Measurements from ENCODE around the gene C14orf132. TPM values are rescaled to one million over a fixed set of nuclear protein-coding genes. Genes with fewer than 3 reads are reported as not detected.

Gene C14orf132
- total and polyA plus RNA-seq, 2 of the 4 experiments (the other 2 are of a cell fraction), result 6.3 to 13.5 TPM

GRCh38 chr14:96040828-96041371, 1.7 kb downstream of the C14orf132 start:
- BruUV-seq (replicated peaks), result TSS peak; percentile 38
- DNase-seq, result peak; percentile 66
- WGBS, 2 experiments (ENCODE audit: extremely low coverage in 2 of 2, insufficient read length in 1 of 2), result 34% methylated on average over 6 of the region's 9 CpGs; no CpG with 5 or more reads in 1 of the 2 experiments

More at GRCh38 chr14:96040828-96041371, 1.7 kb downstream of the C14orf132 start:
- Histone ChIP-seq H3K4me3 (ENCODE audit: insufficient read depth, low read depth, low read length) (peak overlapping the region; percentile 98; the same call in 1 of the 2 replicates), H2BK5ac (ENCODE audit: low read depth, low read length, poor library complexity, severe bottlenecking) (no peak overlapping the region), H4K5ac (ENCODE audit: low read depth, low read length) (no peak overlapping the region), H3K9me3 (ENCODE audit: control insufficient read depth, insufficient read depth, low read length) (no peaks in the 10 kb centered on the region), H3K4me2 (ENCODE audit: low read depth, low read length) (peak overlapping the region; percentile 96), H2AK9ac (replicated peaks; ENCODE audit: low read depth, low read length, poor library complexity) (no peak overlapping the region), H3K4me1 (ENCODE audit: control insufficient read depth, insufficient read depth, low read length) (peaks cover 12% of the 10 kb centered on the region; the same call in 1 of the 2 replicates), H4K91ac (ENCODE audit: insufficient read depth, low read depth, low read length) (no peak overlapping the region), H2AK5ac (ENCODE audit: low read depth, low read length) (no peak overlapping the region), H3K27me3 (ENCODE audit: control insufficient read depth, insufficient read depth, low read length) (peaks cover 11% of the 10 kb centered on the region; the same call in 1 of the 2 replicates), H4K8ac (ENCODE audit: low read depth in 2 of 2, low read length in 2 of 2) (no peak overlapping the region), H3K79me1 (ENCODE audit: low read depth in 1 of 2, low read length in 2 of 2) (peaks cover 30 to 60% of the 10 kb centered on the region in 2 experiments), H2BK120ac (ENCODE audit: low read depth, low read length) (no peak overlapping the region), H3K27ac (ENCODE audit: insufficient read depth, low read length) (no peak overlapping the region), H3K9me1 (ENCODE audit: insufficient read depth, low read length) (peaks cover 16% of the 10 kb centered on the region), H3K56ac (ENCODE audit: extremely low read depth, insufficient read depth, low read length) (no peak overlapping the region), H2BK15ac (ENCODE audit: low read depth, low read length) (no peak overlapping the region), H3K9ac (ENCODE audit: low read depth, low read length) (no peak overlapping the region), H3K14ac (replicated peaks; ENCODE audit: low read depth, low read length) (no peak overlapping the region), H3K36me3 (ENCODE audit: control insufficient read depth, insufficient read depth, low read length) (peaks cover 18% of the 10 kb centered on the region), H2AFZ (replicated peaks; ENCODE audit: low read length, poor library complexity) (no peak overlapping the region), H3K4ac (ENCODE audit: low read depth, low read length) (no peak overlapping the region), H2BK20ac (ENCODE audit: low read depth, low read length) (no peak overlapping the region), H3K23ac (ENCODE audit: low read depth, low read length) (no peak overlapping the region), H4K20me1 (ENCODE audit: insufficient read depth, low read length) (peaks cover 56% of the 10 kb centered on the region), H3K18ac (ENCODE audit: low read depth, low read length) (no peak overlapping the region)
- in situ Hi-C loops (cut with MboI; ENCODE audit: low sequenced_read_pairs) (loop anchor here (5.0 kb wide), 1 partner anchor 56 kb away; no protein-coding TSS in a partner anchor), intact Hi-C loops (cut with micrococcal nuclease) (no loop called here), dilution Hi-C loops (cut with HindIII; ENCODE audit: low sequenced_read_pairs, unreplicated experiment) (no loop called here)
- TF ChIP-seq MAZ (IDR thresholded peaks at IDR 0.05; ENCODE audit: borderline replicate concordance, low read depth, low read length) (no peak), FOS (IDR thresholded peaks at IDR 0.05; ENCODE audit: low read depth, low read length) (no peak), POLR2A (IDR thresholded peaks at IDR 0.05; ENCODE audit: low read depth, low read length) (0 out of 2 replicates have a peak, but pooled peaks have one; percentile 46), CHD1 (IDR thresholded peaks at IDR 0.05; ENCODE audit: low read depth, low read length) (no peak), USF2 (IDR thresholded peaks at IDR 0.05; ENCODE audit: low read depth, low read length) (no peak), RAD21 (IDR thresholded peaks at IDR 0.05; ENCODE audit: low read length) (no peak), BHLHE40 (IDR thresholded peaks at IDR 0.05; ENCODE audit: low read depth, low read length) (no peak), RFX5 (IDR thresholded peaks at IDR 0.05; ENCODE audit: low read depth, low read length) (peak; percentile 67; the same call in 1 of the 2 replicates), NFE2L2 (IDR thresholded peaks at IDR 0.05; ENCODE audit: low read depth, low read length) (no peak)
- ChIA-PET CTCF (interaction anchor here (1.1 kb wide), 2 partner anchors 15 to 51 kb away, joined by 4 to 6 read pairs; no protein-coding TSS in a partner anchor), POLR2A (ENCODE audit: unreplicated experiment) (interaction anchor here (0.8 kb wide), 1 partner anchor 387 kb away, joined by 5 read pairs; no protein-coding TSS in a partner anchor)
- no peak for ATAC-seq (ENCODE audit: low read depth)
